ENCODE measurements around the gene WWC1.
"Not testable (repeated sequence)": the region's sequence is repeated elsewhere in the genome, so short reads cannot be mapped to it uniquely, and the experiment has no call there.

The WWC1 gene

DNA sequence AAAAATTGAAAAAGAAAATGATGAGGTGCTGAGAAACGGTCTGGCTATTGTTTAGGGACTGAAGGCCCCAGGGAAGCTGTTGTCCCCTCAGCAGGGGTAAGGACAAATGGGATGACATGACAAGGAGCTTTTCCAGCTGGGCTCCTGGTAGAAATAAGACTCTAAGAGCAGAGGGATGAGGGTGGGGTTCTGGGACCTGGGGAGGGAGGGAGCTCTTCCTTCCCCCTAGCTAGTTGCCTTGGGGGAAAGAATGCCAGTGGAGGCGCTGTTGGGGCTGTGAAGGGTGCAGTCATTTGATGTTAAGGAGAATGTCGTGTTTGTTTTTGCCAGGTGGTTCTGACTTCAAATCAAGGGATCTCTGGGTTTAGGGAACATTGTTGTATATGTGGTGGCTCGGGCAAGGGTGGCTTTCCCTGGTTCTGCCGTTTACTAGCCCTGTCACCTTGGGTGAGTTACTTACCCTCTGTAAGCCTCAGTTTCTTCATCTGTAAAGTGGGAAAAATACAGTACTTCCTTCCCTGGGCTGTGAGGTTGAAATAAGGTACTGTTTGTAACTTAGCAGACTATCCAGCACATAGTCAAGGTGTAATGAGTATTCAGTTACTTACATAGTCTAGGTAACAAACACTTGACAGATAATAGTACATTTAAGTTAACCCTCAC lies 47.8 kb downstream of the WWC1 start:
- no peak for DNase-seq

DNA sequence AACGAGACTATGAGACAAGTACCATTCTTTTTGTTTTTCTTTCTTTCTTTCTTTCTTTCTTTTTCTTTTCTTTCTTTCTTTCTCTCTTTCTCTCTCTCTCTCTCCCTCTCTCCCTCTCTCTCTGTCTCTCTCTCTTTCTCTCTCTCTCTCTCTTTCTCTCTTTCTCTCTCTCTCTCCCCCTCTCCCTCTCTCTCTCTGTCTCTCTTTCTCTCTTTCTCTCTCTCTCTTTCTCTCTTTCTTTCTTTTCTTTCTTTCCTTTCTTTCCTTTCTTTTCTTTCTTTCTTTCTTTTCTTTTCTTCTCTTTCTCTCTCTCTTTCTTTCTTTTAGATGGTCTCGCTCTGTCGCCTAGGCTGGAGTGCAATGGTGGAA lies 48.3 kb downstream of the WWC1 start:
- not testable (repeated sequence) for DNase-seq

DNA sequence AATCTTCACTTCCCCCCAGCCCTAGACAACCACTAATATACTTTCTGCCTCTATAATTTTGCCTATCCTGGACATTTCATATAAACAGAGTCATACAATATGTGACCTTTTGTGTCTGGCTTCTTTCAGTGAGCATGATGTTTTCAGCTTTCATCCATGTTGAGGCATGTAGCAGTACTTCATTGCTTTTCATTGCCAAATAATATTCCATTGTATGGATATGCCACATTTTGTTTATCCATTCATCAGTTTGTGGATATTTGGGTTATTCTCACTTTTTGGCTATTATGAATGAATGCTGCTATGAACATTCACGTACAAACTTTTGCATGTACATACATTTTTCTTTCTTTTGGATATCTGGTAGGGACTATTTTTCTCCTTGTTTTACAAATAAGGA lies 49.0 kb downstream of the WWC1 start:
- DNase-seq: no peak

DNA sequence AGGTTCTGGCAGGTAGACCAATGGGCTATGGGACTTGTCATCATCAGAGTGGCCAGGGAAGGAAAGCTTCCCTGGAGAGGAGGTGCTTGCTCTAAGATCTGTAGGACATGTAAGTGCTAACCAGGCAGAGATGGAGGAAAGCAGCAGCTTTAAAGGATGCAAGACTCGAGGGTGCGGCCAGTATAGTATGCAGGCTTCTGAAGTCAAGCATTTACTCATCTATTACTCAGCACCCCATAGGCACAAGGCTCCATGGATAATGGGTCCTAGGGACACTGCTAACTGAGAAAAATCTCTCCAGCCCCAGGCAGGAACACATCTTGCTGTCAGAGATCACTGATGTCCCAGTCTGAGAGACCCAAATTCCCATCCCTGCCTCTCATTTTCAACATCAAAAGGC lies 49.7 kb downstream of the WWC1 start:
- no peak for DNase-seq

DNA sequence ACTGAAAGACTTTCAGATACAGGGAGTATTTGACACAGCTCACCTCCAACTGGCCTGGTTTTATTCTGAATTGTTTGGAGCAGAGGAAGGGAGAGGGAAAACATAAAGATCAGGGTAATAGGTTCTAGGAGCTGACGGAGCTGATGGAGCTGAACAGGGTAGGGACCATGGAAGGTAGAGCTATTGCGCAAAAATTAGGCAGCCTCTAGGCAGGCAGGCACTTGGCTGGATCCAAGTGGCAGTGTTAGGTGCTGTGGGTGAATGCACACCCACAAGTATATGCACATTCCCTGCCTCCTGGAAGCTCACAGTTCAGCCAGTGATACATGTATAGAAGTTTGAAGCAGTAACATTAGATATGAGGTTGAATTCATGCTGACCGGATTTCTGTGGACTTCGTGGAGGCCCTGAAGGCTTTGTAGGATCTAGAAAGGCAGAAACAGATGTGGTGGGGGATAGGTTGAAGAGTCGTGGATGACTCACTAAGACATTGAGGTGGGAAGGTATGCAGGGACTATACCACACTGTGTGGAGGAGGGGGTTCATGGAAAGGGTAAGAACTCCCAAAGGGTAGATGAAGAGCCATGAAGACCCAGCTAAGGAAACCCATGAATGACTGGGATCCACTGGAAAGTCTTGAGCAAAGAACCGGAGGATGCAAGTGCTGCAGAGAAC lies 50.8 kb downstream of the WWC1 start:
- DNase-seq: no peak

DNA sequence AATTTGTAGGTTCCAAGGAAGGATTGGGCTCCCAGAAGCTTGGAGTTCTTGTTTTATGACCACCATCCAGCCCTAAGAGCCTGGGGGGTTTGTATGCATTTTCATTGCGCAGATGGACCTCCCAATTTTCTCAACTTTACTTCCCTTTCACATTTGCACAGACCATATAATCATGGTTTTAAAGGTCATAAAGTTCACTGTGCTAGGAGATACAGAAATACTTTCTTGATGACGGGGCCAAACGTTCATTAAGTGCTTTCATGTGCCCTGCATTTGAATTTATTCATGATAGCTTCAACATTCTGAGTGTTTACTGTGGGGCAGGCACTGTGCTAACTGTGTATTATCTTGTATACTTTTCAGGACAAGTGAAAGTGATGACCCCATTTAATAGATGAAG lies 51.5 kb downstream of the WWC1 start:
- no peak for DNase-seq

DNA sequence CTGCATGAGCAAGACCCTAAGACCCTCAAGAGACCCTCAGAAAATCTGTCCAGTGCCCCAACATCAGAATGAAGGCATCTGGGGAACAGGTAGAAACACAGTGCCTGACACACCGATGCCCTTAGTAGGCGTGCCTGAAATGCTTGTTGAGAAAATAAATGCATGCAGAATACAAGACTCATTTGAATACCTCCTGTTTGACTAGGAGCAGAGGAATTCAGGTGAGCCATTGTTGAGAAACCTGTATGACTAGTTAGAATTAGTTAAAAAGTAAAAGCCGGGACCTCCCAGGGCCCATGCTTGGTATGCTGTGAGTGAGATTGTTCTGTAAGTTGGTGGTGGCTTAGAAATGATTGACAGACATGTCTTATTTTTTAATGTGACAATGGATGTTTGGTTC lies 55.0 kb downstream of the WWC1 start:
- no peak for DNase-seq

DNA sequence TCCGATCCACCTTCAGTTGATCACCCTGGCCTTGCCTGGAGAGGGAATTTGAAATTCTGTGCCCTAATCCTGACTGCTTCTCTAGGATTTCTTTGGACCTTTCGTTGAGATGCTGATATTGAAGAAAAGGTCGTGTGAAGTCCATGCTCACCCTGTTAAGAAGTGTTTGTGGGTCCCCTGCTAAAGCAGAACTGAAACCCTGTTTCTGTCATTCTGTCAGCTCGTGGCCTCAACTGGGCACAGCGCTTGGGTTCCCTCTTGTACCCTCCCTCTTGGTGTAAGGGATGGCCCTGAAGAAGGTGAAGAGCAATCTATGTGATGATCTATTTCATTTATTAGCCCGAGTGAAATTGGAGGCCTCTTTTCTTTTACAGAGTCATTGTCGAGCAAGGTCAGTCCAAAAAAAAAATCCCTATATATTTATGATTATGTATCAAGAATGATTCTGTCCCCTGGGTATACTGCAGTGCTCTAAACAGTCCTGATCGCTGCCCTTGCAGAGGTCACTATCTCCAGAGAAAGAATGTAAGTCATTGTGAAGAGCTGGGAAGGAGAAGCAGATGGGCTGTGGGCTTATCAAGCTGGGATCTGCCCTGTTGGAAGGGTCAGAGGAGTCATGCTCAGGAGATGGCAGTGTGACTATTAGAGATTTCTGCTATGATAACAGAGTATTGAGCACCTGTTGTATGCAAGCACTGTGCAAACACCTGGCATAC lies 56.1 kb downstream of the WWC1 start:
- DNase-seq: no peak

DNA sequence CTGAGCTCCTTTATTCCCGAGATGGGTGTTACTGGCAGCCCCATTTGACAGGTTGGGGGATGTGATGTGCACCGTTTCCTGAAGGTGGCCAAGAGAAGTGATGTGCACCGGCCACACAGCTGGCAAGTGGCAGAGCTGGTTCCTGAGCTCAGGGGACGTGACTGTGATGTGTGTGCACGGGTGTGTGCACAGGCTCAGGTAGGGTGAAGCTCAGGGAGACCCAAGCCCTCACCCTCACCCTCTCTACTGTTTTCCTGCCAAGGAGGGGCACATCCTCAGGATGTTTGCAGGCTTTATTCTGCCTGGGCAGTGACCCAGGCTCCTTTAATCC lies 56.6 kb downstream of the WWC1 start:
- no peak for DNase-seq

DNA sequence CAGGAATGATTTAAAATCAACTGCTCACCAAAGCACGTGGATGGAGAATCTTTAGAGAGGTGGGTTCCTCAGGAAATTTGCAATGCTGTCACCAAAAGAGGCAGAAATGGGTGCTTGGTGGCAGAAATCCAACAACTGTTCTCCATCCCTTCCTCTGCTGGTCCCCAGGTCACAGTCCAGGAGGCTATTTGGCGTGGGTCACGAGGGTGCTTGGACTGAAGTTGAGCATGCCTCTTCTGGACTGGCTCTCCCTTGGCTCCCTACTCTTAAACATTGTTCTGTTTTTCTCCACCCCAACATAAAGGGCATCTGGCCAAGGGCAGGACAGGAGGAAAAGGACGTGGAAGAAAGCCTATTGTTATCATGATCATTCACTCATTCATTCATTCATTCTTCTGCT lies 58.9 kb downstream of the WWC1 start:
- no peak for DNase-seq

DNA sequence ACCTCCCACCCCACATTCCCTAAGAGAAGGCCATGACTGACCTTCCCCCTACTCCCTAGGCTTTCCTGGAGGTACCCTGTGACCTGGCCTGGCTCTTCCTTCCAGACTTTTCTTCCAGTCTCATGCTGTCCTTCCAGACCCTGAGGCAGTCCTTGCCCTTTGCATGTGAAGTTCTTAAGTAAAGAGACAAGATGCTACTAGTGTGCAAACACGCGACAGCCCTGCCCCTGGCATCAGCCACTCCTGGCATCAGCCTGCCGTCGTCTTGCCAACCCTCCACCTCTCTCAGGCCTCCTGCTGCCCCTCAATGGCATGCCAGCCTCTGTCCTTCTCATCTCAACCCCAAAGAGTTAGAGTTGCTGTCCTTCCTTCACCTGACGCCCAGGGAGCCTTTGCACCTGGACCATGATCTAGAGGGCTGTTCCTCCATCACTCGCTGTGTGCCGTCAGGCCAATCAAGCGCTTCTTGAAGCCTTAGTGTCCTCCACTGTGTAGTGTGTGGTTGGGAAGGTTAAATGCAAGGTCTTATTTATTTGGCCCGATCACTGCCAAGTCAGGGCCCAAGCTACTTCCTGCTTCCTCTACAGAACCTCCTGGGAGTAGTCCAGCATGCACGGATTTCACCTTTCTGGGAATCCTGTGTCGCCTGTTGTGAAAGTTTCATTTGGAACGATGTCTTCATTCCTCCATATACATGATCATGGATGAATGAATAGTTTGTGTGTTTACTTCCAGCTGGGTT lies 61.9 kb downstream of the WWC1 start:
- no peak for DNase-seq

DNA sequence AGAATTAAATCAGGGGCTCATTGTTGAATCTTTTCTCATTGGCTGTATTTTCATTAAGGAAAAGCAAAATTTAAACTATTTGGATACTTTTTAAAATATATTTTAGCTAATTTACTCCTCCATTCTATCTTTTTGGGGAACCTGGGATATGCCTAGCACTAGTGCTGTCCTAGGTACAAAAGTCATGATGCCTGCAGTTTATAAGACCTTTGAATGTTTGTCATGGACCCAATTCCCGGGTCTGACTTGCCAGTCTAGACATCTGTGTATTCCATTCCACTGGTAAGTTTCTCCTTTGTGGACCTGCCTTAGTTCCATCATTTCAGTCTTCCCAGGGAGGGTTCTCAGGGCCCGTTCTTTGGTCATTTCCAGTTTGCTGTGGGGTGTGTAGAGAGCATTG lies 63.0 kb downstream of the WWC1 start:
- no peak for DNase-seq

DNA sequence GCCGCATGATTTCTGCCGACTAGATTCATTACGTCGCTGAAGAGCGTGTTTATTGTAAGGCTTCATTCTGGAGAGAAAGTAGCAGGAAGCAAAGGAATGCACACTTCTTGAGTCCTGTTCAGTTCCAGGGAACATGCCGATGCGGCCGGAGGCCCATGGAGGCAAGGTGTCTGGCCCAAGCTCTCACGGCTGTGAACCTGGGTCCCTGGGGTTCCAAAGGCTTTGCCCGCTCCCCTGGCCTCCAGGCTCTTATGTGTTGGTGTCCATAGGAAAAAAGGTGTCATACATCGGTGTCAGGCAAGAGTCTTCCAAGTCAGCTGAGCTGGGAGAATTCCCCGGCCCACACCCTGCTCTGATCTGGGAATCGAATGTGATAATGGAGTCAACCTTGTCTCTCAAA lies 64.7 kb downstream of the WWC1 start:
- no peak for DNase-seq

DNA sequence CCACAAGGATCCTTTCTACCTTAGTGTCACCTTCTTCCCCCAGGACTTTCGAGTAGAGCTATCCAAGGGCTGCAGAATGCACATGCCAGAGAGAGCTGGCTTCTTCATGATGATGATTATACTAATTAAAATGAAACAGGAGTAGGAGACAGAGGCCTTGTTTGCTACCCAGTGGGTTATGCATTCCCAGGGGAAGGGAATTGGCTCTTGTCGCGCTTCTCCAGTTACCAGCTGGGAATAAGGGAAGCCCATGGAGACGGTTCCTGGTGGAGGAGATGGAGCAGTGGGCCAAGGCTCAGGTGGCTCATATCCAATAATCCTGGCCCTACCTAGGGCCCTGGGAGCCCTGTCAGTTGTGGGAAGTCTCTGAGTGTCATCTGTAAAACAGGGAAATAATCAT lies 65.1 kb downstream of the WWC1 start:
- DNase-seq: no peak

DNA sequence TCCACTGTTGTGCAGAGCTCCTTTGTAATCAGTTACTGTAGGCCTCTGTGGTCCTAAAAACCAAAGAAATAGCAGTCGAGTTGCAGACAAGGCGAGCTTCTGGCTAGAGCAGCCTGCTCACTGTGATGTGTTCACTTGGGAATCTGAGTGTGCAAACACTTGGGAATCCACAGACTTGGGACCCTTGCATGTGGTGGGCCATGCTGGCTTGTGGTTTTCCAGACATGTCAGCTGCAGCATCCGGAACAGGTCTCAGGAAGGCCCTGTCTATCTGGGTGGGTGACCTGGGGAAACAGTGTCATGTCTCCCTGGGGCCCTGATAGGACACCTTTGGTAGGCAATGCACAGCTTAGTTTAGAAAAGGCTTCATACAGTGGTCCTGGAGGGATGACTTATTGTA lies 66.4 kb downstream of the WWC1 start:
- DNase-seq: no peak

DNA sequence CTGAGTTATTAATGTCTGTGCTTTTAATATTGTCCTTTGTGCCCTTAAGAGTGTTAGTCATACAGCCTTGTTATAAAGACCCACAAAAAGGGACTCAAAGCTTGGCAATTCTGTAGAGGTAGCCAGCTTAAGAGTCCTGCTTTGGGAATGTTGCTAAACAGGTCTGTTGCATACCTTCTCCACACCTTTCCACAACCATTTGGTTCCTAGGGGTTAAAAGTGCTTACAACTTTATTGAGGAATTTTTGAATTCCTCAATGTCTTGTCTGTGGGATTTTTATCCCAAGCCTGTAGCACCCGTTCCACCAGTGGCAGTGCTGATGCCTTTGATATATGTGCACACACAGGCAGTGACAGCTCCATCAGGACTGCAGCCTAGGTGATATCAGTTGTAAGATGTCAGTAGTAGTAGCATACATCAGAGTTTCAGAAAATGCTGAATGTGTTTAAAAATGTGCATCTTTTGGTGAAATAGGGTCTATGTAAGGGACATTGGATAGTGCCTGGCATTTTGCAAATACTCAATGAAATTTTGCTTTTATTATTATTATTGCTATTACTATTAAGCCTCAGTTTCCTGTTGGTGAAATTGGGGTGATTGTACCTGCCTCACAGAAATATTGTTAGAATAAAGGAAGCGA lies 68.5 kb downstream of the WWC1 start:
- DNase-seq: no peak

DNA sequence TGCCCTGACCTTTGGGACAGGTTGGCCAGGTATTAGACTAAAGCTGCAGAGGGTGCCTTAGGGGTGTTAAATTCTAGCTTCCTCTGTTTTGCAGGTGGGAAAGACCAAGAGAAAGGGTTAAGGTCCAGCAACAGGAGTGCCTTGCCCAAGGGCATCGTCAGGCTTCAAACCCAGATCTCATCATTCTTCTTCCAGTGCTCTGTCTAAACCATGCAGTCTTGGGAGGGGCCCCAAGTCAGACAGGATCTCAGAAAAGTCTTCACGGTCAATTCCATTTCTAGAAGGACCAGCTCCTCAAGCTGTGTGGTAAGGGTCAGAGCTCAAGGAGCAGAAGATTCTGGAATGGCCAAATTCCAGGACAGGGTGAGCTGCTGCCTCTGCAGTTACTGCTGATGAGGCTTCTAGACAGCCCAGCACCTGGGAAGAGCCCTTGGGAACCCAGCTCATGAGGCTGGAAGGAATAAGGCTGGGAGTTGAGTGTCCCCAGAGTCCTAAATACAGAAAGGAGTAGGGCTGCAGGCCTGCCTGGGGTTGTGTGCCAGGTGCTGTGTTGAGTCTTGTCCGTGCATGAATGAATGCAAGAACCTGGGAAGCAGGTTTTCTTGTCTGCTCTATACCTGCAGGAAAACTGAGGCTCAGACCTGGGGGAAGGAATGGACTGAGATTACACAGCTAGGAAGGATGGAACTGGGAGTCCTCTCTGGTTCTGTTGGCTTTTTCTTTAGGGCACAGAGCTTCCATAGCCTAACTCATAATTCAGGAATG lies 69.3 kb downstream of the WWC1 start:
- DNase-seq: no peak

DNA sequence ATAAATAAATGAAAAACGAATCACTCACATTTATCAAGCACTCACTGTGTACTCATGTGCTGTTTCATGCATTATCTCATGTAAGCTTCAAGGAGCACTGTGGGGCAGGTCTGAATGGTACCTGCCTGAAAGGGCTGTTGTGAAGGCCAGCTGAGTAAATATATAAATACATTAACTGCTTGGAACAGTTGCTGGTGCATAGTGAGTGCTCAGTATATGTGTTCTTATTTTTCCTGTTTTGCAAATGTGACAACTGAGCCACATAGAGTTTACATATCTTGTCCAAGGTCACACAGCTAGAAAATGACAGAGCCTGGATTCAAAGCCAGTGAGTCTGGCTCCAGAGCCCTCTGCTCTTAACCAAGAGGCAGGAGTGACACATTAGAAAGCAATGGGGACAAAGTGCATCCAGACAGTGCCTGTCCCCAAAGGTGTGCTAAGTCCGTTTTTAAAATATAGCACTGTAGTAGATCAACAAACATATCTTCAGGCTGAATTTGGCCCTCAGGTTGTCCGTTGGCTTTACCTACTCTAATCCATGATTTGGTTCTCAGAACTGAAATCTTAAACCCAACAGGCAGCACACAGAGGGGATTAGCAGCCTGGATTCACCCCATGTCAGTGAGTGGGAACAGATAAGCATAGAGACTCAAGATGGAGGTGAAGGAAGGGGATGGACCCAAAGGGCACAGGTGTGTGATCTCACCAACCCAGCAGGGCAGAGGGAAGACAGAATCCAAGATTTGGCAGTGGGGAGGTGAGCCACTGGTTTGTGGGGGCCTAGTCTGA lies 70.8 kb downstream of the WWC1 start:
- DNase-seq: no peak

DNA sequence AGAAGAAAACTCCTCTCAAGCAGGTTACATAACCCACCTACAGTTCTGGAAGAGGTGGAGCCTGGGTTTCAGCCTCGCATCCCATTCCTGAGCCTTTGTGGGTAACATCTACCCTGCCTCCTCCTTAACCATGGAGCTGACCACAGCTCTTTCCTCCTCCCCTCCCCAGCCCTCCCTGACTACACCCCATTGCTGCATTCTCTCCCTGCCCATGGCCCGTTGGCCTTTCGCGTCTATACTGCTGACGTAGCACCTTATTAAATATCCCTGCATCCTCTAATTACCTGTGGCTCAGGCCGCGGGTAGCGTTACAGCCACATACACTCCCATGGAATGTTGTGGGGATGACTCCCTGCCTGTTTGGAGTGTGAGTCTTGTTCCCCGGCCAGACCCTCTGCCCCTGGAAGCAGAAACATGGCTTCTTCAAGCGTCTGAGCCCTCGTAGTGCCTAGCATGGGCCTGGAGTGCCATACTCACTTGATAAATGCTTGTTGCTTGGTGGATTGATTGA lies 72.8 kb downstream of the WWC1 start:
- no peak for DNase-seq

DNA sequence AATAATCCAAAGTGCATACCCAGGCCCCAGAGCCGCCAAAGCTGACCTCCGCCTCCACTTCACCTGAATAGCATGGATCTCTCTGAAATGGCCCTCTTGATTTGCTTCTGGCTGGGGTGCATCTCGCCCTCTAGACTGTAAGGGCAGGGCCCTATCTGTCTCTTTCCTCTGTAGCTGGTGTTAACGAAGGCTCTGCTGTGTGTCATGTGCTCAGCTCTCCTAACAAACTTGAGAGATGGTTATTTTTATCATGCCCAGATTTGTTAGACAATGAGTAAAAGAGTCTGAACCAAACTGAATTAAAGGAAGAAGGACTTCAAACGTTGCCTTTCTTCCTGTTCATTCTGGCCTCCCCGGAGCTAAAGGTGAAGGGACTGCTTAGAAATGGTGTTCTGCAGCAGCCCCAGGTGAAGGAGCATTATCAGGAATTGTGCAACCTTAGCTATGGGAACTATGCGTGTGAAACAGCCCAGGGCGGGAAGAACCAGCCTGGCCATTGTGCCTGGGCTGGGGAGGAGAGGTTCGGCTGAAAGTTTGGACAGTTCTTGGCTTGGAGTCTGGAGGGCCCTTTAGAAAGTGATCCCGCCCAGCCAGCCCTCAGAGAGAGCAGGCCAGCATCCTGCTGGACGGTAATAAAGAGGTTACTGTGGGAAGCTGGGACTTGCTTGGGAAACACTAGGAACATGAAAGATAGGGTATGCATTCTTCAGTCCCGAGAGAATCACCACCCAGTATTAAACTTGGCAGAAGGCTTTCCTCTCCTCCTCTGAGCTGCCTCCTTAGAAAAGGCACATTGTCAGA lies 73.5 kb downstream of the WWC1 start:
- no peak for DNase-seq

All from KG1 (cell line).